Thoracic aorta (tissue), 2 donors: ENCODE measurements around the gene SIK2. TPM values are rescaled to one million over a fixed set of nuclear protein-coding genes. Genes with fewer than 3 reads are reported as not detected.

ENCODE experiments used
- ATAC-seq: fragments of 150-250 bp; one replicate; pipeline ENCODE4 v1.8.0; 2017; ENCODE audit warnings: low read depth; ENCODE audit not compliant: insufficient number of reproducible peaks, low FRiP score
- DNase-seq: peaks from one replicate; pipeline ENCODE4 v3.0.0-alpha.2; 2020; ENCODE audit warnings: low spot score
- H3K27ac ChIP-seq, 2 donors: fragments of 200-600 bp; sonication (generic); 1 replicate in 1 of 2; 2 replicates in 1 of 2; pipeline ENCODE4 v1.5.1; 2016; ENCODE audit warnings: mild to moderate bottlenecking in 2 of 2, moderate library complexity in 2 of 2
- H3K27me3 ChIP-seq: fragments of 200-600 bp; sonication (generic); replicated peaks from 2 replicates; pipeline ENCODE4 v1.6.0; 2016; ENCODE audit warnings: mild to moderate bottlenecking; ENCODE audit not compliant: insufficient read depth
- H3K36me3 ChIP-seq: fragments of 200-600 bp; sonication (generic); one replicate; pipeline ENCODE4 v1.5.1; 2016
- H3K4me1 ChIP-seq, 2 donors: fragments of 200-600 bp; sonication (generic); 1 replicate in 1 of 2; 2 replicates in 1 of 2; pipeline versions ENCODE4 v1.5.1 to v1.6.0; 2016; ENCODE audit warnings: low read depth in 2 of 2, mild to moderate bottlenecking in 1 of 2; ENCODE audit not compliant: control insufficient read depth in 1 of 2
- H3K4me3 ChIP-seq: fragments of 200-600 bp; sonication (generic); 2 replicates; pipeline ENCODE4 v1.5.1; 2016; ENCODE audit warnings: mild to moderate bottlenecking
- H3K9me3 ChIP-seq: fragments of 200-600 bp; sonication (generic); 2 replicates; pipeline ENCODE4 v1.5.1; 2016
- total RNA-seq, 2 donors: library from RNA; depleted of rRNA; stranded (reverse); fragments of >200 nt; gene quantifications; one replicate each; pipeline versions ENCODE4 v1.1.0 to v1.2.3, GENCODE V29; 2016
- TF ChIP-seq, protein P1 (sequence below): fragments of 200-600 bp; sonication (generic); IDR thresholded peaks from one replicate; pipeline ENCODE4 v1.5.1; 2019; ENCODE audit warnings: antibody characterized with exemption

The SIK2 gene
- total RNA-seq, 2 donors from 2014 or later = 9.9 to 15.0 TPM

DNA sequence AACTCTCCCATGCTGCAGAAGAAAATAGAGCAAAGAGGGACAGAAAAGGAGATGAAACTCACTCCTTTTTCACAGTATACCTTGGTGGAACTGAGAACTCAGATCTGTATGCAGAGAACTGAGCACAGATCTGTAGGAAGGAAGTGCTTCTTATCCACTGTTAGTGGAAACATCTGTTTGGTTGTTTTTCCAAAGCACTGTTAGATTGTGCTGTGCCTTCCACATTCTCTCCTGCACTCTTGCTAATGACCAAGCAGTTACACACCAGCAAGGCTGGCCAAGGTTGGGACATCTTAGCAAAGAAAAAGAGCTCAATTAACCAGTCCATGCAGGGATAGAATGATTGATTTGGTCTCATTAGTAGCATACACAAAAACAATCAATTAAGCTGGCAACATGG is 20.1 kb upstream of the SIK2 start:
- no peaks in the 10 kb centered on the region for H3K9me3 ChIP-seq
- no peaks in the 10 kb centered on the region for H3K36me3 ChIP-seq
- no peak for DNase-seq
- no peaks in the 10 kb centered on the region for H3K4me1 ChIP-seq
- H3K27me3 ChIP-seq = no peaks in the 10 kb centered on the region
- no peak for ATAC-seq
- no peak overlapping the region for H3K4me3 ChIP-seq
- H3K27ac ChIP-seq = no peak overlapping the region
- TF ChIP-seq, protein P1, sequence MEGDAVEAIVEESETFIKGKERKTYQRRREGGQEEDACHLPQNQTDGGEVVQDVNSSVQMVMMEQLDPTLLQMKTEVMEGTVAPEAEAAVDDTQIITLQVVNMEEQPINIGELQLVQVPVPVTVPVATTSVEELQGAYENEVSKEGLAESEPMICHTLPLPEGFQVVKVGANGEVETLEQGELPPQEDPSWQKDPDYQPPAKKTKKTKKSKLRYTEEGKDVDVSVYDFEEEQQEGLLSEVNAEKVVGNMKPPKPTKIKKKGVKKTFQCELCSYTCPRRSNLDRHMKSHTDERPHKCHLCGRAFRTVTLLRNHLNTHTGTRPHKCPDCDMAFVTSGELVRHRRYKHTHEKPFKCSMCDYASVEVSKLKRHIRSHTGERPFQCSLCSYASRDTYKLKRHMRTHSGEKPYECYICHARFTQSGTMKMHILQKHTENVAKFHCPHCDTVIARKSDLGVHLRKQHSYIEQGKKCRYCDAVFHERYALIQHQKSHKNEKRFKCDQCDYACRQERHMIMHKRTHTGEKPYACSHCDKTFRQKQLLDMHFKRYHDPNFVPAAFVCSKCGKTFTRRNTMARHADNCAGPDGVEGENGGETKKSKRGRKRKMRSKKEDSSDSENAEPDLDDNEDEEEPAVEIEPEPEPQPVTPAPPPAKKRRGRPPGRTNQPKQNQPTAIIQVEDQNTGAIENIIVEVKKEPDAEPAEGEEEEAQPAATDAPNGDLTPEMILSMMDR = no peak

DNA sequence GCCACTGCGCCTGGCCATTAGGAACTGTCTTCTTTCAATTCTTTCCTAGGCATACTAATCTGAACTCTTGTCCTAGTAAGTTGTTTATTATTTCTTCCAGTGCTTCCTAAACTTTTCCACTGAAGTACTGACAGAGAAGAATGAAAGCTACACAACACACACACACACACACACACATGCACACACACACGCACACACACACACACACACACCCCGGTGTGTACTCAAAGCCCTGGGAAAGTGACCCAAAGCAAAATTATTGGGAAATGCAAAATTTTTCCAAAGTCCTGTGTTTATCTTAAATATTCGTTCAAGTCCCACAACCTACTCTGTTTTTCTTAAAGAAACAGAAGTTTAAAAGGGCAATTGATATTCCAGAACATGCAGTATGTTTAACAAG is 19.4 kb upstream of the SIK2 start:
- H3K27ac ChIP-seq = no peak overlapping the region
- no peak overlapping the region for H3K4me3 ChIP-seq
- ATAC-seq = no peak
- no peaks in the 10 kb centered on the region for H3K4me1 ChIP-seq
- H3K9me3 ChIP-seq = no peaks in the 10 kb centered on the region
- TF ChIP-seq, protein P1 = no peak
- no peaks in the 10 kb centered on the region for H3K27me3 ChIP-seq
- DNase-seq = no peak
- no peaks in the 10 kb centered on the region for H3K36me3 ChIP-seq

DNA sequence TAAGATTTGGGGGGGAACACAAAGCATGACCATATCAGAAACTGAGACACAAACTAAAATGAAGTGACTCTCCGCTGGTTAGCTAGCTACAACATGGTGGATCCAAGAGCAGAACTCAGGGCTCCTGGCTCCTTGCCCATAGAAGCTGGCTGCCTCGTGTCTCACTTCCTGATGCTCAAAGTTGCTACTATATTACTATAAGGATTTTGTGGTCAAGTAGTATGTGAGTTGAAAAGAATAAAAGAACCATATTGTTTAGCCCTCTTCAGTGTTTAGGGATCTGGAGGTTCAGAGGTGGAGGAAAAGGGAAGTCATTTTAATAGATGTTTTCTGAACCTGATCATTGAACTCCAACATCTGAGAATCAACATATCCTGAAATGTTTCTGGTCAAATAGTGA is 16.9 kb upstream of the SIK2 start:
- Histone ChIP-seq H3K27me3 (no peaks in the 10 kb centered on the region), H3K27ac (no peak overlapping the region), H3K9me3 (no peaks in the 10 kb centered on the region), H3K4me3 (no peak overlapping the region), H3K4me1 (no peaks in the 10 kb centered on the region), H3K36me3 (no peaks in the 10 kb centered on the region)
- ATAC-seq (no peak), DNase-seq (no peak)
- TF ChIP-seq, protein P1 = no peak

DNA sequence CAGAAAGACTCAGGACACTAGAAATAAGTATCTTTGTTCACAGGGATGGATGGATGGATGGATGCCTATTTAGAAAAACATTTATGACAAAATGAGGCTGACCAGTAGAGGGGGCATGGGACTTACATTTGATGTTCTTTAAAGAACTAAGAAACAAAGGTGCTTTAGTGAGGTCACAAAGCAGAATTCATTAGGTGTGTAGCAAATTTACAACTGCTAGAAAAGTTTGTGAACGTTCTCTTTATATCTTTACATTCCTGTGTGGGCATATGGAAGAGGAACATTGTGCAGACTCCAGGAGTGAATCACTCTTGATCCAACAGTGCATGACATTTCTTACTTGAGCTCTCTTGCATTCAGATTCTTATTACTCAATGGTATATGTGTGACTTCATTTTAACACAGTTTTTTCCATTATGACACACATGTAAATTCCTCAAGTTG is 15.8 kb upstream of the SIK2 start:
- H3K36me3 ChIP-seq = no peaks in the 10 kb centered on the region
- no peaks in the 10 kb centered on the region for H3K4me1 ChIP-seq
- H3K27ac ChIP-seq = no peak overlapping the region
- no peaks in the 10 kb centered on the region for H3K9me3 ChIP-seq
- no peak overlapping the region for H3K4me3 ChIP-seq
- DNase-seq (no peak), ATAC-seq (no peak)
- no peaks in the 10 kb centered on the region for H3K27me3 ChIP-seq
- TF ChIP-seq, protein P1 = peak; percentile 46

DNA sequence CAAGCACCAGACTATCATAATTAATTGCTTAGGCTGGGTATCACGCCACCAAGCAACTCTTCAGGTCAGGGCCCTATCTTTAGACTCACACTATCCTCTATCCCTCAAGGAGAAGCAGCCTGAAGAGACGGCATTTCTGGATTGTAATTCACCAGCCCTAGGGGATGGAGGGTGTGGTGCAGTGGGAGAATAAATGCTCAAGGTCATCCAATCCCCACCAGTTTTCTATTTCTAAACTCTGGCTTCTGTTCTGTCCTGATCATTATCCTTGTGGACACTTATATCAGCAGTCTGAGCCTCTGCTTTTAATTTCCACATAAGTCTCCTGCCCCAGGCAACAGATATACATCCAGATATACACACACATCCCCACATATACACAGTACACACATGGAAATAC is 13.1 kb upstream of the SIK2 start:
- Histone ChIP-seq H3K4me3 (no peak overlapping the region), H3K4me1 (no peaks in the 10 kb centered on the region), H3K27me3 (no peaks in the 10 kb centered on the region), H3K9me3 (no peaks in the 10 kb centered on the region), H3K36me3 (no peaks in the 10 kb centered on the region), H3K27ac (no peak overlapping the region)
- no peak for ATAC-seq
- TF ChIP-seq, protein P1 = no peak
- DNase-seq = no peak
